A549 (cell line): ENCODE data around the gene BTBD6.
"Not testable (repeated sequence)": the region's sequence is repeated elsewhere in the genome, so short reads cannot be mapped to it uniquely, and the experiment has no call there.

Source experiments
- EP300 ChIP-seq, 2 experiments: fragments of >200 bp; sonication (Bioruptor Twin); formaldehyde crosslinking; IDR thresholded peaks; 2 replicates in 1 of 2; 3 replicates in 1 of 2; pipeline ENCODE4 v1.6.1; 2016 to 2017
- MAFK ChIP-seq: fragments of 450-650 bp; IDR thresholded peaks from 2 replicates; pipeline ENCODE4 v1.6.1; 2014; ENCODE audit not compliant: partially characterized antibody
- POLR2AphosphoS2 ChIP-seq: conservative IDR thresholded peaks from 2 replicates; pipeline ENCODE4 v1.6.1; 2012; ENCODE audit warnings: low read length, improper control_type of control experiment, inconsistent platforms
- SMC3 ChIP-seq: fragments of >200 bp; sonication (Bioruptor Twin); formaldehyde crosslinking; IDR thresholded peaks from 3 replicates; pipeline ENCODE4 v1.6.1; 2018; ENCODE audit warnings: inconsistent platforms
- TF ChIP-seq, protein P1 (sequence below): fragments of >200 bp; sonication (Bioruptor Twin); formaldehyde crosslinking; IDR thresholded peaks from 3 replicates; pipeline ENCODE4 v1.5.1; 2016
- TF ChIP-seq, protein P2 (sequence below): IDR thresholded peaks from 2 replicates; pipeline ENCODE4 v1.6.1; 2012; ENCODE audit warnings: low read depth, borderline replicate concordance

DNA sequence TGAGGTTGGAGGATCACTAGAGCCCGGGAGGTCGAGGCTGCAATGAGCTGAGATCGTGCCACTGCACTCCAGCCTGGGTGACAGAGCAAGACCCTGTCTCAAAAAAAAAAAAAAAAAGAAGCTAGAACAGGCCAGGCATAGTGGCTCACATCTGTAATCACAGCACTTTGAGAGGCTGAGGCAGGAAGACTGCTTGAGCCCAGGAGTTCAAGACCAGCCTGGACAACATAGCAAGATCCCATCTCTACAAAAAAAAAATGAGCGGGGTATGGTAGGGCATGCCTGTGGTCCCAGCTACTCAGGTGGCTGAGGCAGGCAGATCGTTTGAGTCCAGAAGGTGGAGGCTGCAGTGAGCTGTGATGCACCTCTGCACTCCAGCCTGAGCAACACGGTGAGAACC lies 40.6 kb downstream of the BTBD6 start:
- TF ChIP-seq, protein P1, sequence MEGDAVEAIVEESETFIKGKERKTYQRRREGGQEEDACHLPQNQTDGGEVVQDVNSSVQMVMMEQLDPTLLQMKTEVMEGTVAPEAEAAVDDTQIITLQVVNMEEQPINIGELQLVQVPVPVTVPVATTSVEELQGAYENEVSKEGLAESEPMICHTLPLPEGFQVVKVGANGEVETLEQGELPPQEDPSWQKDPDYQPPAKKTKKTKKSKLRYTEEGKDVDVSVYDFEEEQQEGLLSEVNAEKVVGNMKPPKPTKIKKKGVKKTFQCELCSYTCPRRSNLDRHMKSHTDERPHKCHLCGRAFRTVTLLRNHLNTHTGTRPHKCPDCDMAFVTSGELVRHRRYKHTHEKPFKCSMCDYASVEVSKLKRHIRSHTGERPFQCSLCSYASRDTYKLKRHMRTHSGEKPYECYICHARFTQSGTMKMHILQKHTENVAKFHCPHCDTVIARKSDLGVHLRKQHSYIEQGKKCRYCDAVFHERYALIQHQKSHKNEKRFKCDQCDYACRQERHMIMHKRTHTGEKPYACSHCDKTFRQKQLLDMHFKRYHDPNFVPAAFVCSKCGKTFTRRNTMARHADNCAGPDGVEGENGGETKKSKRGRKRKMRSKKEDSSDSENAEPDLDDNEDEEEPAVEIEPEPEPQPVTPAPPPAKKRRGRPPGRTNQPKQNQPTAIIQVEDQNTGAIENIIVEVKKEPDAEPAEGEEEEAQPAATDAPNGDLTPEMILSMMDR: not testable (repeated sequence)
- TF ChIP-seq POLR2AphosphoS2; MAFK; EP300 (IDR thresholded peaks at IDR 0.05); SMC3: not testable (repeated sequence)
- TF ChIP-seq, protein P2, sequence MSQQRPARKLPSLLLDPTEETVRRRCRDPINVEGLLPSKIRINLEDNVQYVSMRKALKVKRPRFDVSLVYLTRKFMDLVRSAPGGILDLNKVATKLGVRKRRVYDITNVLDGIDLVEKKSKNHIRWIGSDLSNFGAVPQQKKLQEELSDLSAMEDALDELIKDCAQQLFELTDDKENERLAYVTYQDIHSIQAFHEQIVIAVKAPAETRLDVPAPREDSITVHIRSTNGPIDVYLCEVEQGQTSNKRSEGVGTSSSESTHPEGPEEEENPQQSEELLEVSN: not testable (repeated sequence)
